HCT116 (cell line): ENCODE measurements around the gene ARHGEF16. TPM values are rescaled to one million over a fixed set of nuclear protein-coding genes. Genes with fewer than 3 reads are reported as not detected.

ENCODE experiments used
- ATAC-seq: fragments of 200-7000 bp; cut with Tn5 transposase; 2 replicates; pipeline ENCODE4 v1.9.1; 2020; ENCODE audit warnings: mild to moderate bottlenecking, moderate library complexity
- BruUV-seq: library from RNA; stranded (reverse); fragments of 400-500 nt; replicated peaks from 2 replicates; lab custom pipeline; 2021; lab: Mats Ljungman, UMichigan
- CTCF ChIA-PET: fragments of 300-600 bp; sonication (Branson Sonifier 250); formaldehyde crosslinking; loops from one replicate; lab custom pipeline; 2021; ENCODE audit warnings: antibody characterized with exemption; lab: Charles Lee
- POLR2A ChIA-PET: fragments of 300-600, 350-600 bp; sonication (Branson Sonifier 250); formaldehyde crosslinking; loops from one replicate; lab custom pipeline; 2021; ENCODE audit warnings: antibody characterized with exemption; lab: Charles Lee
- RAD21 ChIA-PET, 2 experiments: fragments of 300-600 bp; sonication (Branson Sonifier 250); formaldehyde crosslinking; loops; one replicate each; lab custom pipeline; 2023; ENCODE audit warnings: low total read pairs in 2 of 2; ENCODE audit not compliant: uncharacterized antibody in 2 of 2, unreplicated experiment in 2 of 2, low non-redundant PET in 1 of 2; lab: Charles Lee
- DNase-seq: peaks from one replicate; pipeline ENCODE4 v3.0.0-alpha.2; 2010; ENCODE audit warnings: low read depth, low spot score
- H2AFZ ChIP-seq: fragments of 200-600 bp; shearing (Covaris generic), sonication (generic); 2 replicates; pipeline ENCODE4 v1.6.1; 2017; ENCODE audit warnings: low read depth, mixed run types, mixed read lengths, antibody characterized with exemption, low read length; ENCODE audit not compliant: poor library complexity, severe bottlenecking
- H3K27ac ChIP-seq: 2 replicates; pipeline ENCODE4 v1.5.1; 2012; ENCODE audit warnings: low read depth, low read length
- H3K27me3 ChIP-seq: fragments of 200-600 bp; sonication (generic); 2 replicates; pipeline ENCODE4 v1.6.1; 2016; ENCODE audit warnings: mixed run types, low read length, mixed read lengths; ENCODE audit not compliant: insufficient read depth
- H3K36me3 ChIP-seq, 2 experiments: fragments of 200-500 bp in 1 of 2; fragments of 200-600 bp in 1 of 2; sonication (Bioruptor generic) in 1 of 2; sonication (generic) in 1 of 2; 2 replicates each; pipeline versions ENCODE4 v1.5.1 to v1.6.1; 2014 to 2016; ENCODE audit warnings: low read length in 2 of 2, inconsistent platforms in 1 of 2, mixed read lengths in 1 of 2, mixed run types in 1 of 2; ENCODE audit not compliant: insufficient read depth in 2 of 2, control insufficient read depth in 1 of 2
- H3K4me1 ChIP-seq, 2 experiments: fragments of 200-600 bp in 1 of 2; sonication (generic) in 1 of 2; 2 replicates each; pipeline versions ENCODE4 v1.5.1 to v1.6.1; 2012 to 2017; ENCODE audit warnings: low read length in 2 of 2, inconsistent platforms in 1 of 2, mild to moderate bottlenecking in 1 of 2, mixed read lengths in 1 of 2, mixed run types in 1 of 2, moderate library complexity in 1 of 2; ENCODE audit not compliant: insufficient read depth in 2 of 2, control insufficient read depth in 1 of 2
- H3K4me2 ChIP-seq: fragments of 200-600 bp; sonication (generic); 2 replicates; pipeline ENCODE4 v1.6.1; 2017; ENCODE audit warnings: mixed run types, low read length, mixed read lengths
- H3K4me3 ChIP-seq, 2 experiments: fragments of 200-600 bp in 1 of 2; sonication (generic) in 1 of 2; replicated peaks in 1 of 2; 2 replicates each; pipeline ENCODE4 v1.5.1; 2011 to 2016; ENCODE audit warnings: low read length in 2 of 2, control low read depth in 1 of 2, low read depth in 1 of 2, mild to moderate bottlenecking in 1 of 2, mixed read lengths in 1 of 2, mixed run types in 1 of 2
- H3K79me2 ChIP-seq: fragments of 200-600 bp; sonication (generic); 2 replicates; pipeline ENCODE4 v1.6.1; 2017; ENCODE audit warnings: mild to moderate bottlenecking, mixed run types, low read length, moderate library complexity, mixed read lengths; ENCODE audit not compliant: insufficient read depth
- H3K9ac ChIP-seq: fragments of 200-600 bp; sonication (generic); 2 replicates; pipeline ENCODE4 v1.6.1; 2016; ENCODE audit warnings: low read length, mixed read lengths
- H3K9me2 ChIP-seq: fragments of 200-600 bp; sonication (generic), shearing (Covaris generic); 2 replicates; pipeline ENCODE4 v1.6.1; 2017; ENCODE audit warnings: mixed run types, mild to moderate bottlenecking, moderate library complexity; ENCODE audit not compliant: insufficient read depth
- H3K9me3 ChIP-seq, 2 experiments: fragments of 200-500 bp in 1 of 2; fragments of 200-600 bp in 1 of 2; sonication (Bioruptor generic) in 1 of 2; sonication (generic) in 1 of 2; 2 replicates each; pipeline ENCODE4 v1.6.1; 2014 to 2017; ENCODE audit warnings: low read length in 2 of 2, mixed read lengths in 2 of 2, inconsistent platforms in 1 of 2, low read depth in 1 of 2, mild to moderate bottlenecking in 1 of 2, mixed run types in 1 of 2, moderate library complexity in 1 of 2; ENCODE audit not compliant: control insufficient read depth in 1 of 2, insufficient read depth in 1 of 2
- H4K20me1 ChIP-seq: fragments of 200-600 bp; sonication (generic), shearing (Covaris generic); 2 replicates; pipeline ENCODE4 v1.6.1; 2017; ENCODE audit warnings: mixed run types, mild to moderate bottlenecking, moderate library complexity; ENCODE audit not compliant: insufficient read depth
- EGR1 ChIP-seq: IDR thresholded peaks from 2 replicates; pipeline ENCODE4 v1.6.1; 2012; ENCODE audit warnings: low read depth
- ELF1 ChIP-seq: IDR thresholded peaks from 2 replicates; pipeline ENCODE4 v1.6.1; 2012; ENCODE audit warnings: low read depth, borderline replicate concordance
- EZH2 ChIP-seq: fragments of 200-600 bp; sonication (generic); IDR thresholded peaks from 2 replicates; pipeline ENCODE4 v1.6.1; 2017; ENCODE audit warnings: antibody characterized with exemption, mixed run types
- EZH2phosphoT487 ChIP-seq: fragments of 200-600 bp; IDR thresholded peaks from 2 replicates; pipeline ENCODE4 v1.6.1; 2018; ENCODE audit warnings: antibody characterized with exemption, borderline replicate concordance
- FOSL1 ChIP-seq: IDR thresholded peaks from 2 replicates; pipeline ENCODE4 v1.6.1; 2012; ENCODE audit warnings: low read depth
- MAX ChIP-seq: IDR thresholded peaks from 2 replicates; pipeline ENCODE4 v1.6.1; 2012
- POLR2AphosphoS5 ChIP-seq: IDR thresholded peaks from 2 replicates; pipeline ENCODE4 v1.6.1; 2011; ENCODE audit warnings: mild to moderate bottlenecking, low read depth, low read length, moderate library complexity
- SIN3A ChIP-seq: IDR thresholded peaks from 2 replicates; pipeline ENCODE4 v1.6.1; 2012; ENCODE audit warnings: low read depth
- SP1 ChIP-seq: IDR thresholded peaks from 2 replicates; pipeline ENCODE4 v1.6.1; 2012; ENCODE audit warnings: low read depth
- SRF ChIP-seq: IDR thresholded peaks from 2 replicates; pipeline ENCODE4 v1.6.1; 2012; ENCODE audit warnings: low read depth
- TCF7L2 ChIP-seq: IDR thresholded peaks from 2 replicates; pipeline ENCODE4 v1.7.0; 2011; ENCODE audit warnings: borderline replicate concordance, inconsistent platforms; ENCODE audit not compliant: insufficient read depth, insufficient read length; ENCODE audit errors: extremely low read depth
- intact Hi-C: fragments of 100-400 bp; cut with micrococcal nuclease; formaldehyde crosslinking; loops from 2 replicates; pipeline ENCODE4 v1.10.0; 2022
- total RNA-seq: library from RNA; stranded (reverse); gene quantifications from one replicate; pipeline ENCODE4 v1.2.1, GENCODE V29; 2021; ENCODE audit not compliant: unreplicated experiment
- TF ChIP-seq, protein P1 (sequence below): IDR thresholded peaks from 2 replicates; pipeline ENCODE4 v1.6.1; 2011; ENCODE audit warnings: mild to moderate bottlenecking, low read length, moderate library complexity; ENCODE audit not compliant: insufficient replicate concordance; ENCODE audit errors: extremely low read depth
- TF ChIP-seq, protein P2 (sequence below): IDR thresholded peaks from 2 replicates; pipeline ENCODE4 v1.6.1; 2012; ENCODE audit warnings: low read depth

Gene ARHGEF16
- total RNA-seq, 1 experiment from 2014 or later = 37.4 TPM

DNA sequence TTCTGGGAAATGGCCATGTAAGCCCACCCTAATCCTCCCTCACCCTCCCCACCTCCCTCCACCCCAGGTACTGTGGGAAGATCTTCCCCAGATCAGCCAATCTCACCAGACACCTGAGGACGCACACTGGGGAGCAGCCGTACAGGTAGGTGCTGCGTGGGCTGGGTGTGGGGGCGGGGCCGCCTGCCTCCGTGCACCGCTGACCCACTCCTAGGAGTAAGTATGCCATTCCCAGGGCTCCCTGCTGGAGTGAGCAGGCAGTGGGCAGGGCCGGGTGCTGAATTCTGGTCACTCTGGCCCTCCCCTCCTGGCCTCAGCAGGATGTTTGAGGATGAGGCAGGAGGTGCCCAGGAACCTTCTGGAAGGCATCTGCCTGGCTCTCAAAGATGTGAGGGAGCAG is 35.9 kb upstream of the ARHGEF16 start:
- Histone ChIP-seq H3K9ac (no peak overlapping the region), H3K36me3 (no peaks in the 10 kb centered on the region), H3K9me2 (no peaks in the 10 kb centered on the region), H3K4me1 (peaks cover 0 to 8% of the 10 kb centered on the region in 2 experiments; a peak in 2 of 4 replicates), H4K20me1 (no peaks in the 10 kb centered on the region), H2AFZ (no peak overlapping the region), H3K79me2 (no peaks in the 10 kb centered on the region), H3K27me3 (no peaks in the 10 kb centered on the region), H3K9me3 (peaks cover 8 to 11% of the 10 kb centered on the region in 2 experiments; a peak in 2 of 4 replicates), H3K4me2 (no peak overlapping the region), H3K27ac (no peak overlapping the region), H3K4me3 (no peak overlapping the region)
- ChIA-PET CTCF (no interaction called here), RAD21 (no interaction called here), POLR2A (no interaction called here)
- no peak for ATAC-seq
- no TSS peak for BruUV-seq
- no peak for DNase-seq
- TF ChIP-seq EZH2phosphoT487 (no peak), SIN3A (no peak), EZH2 (no peak), SRF (no peak), TCF7L2 (no peak), POLR2AphosphoS5 (no peak), ELF1 (no peak)
- intact Hi-C loops = no loop called here

DNA sequence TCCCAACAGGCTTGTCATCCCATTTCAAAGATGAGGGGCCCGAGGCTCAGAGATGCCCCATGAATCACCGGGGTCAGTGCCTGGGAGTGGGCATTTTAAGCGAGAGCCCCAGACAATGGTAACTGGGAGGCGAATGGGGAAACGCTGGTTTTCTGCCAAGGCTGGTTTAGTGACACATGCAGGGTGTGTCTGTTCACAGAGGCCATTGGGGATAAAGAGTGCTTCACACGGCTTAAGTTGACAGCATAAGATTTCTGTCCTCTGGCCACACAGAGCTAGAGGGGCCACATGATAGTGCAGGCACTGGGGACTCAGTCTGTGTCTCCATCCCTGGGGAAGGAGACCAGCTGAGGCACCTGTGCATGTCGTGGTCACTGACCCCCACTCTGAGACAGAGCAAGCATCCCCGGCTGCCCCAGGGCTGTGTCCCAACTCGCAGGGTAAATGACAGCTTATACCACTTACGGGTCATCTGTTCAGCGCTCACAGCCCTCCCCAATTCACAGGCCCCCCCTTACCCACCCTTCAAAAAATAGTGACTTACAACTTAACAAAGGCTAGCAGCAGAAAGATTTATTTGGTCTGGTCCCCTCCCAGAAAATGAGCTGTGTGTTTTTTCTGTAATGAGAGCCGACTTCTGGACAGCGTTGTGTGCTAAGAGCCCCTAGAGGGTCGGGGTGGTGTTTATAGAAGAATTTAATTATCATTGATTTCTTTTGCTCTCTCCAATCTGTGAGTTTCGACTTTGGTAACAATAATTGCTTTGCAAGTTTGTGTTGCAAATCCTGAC is 34.9 kb upstream of the ARHGEF16 start:
- Histone ChIP-seq H3K36me3 (no peaks in the 10 kb centered on the region), H3K79me2 (no peaks in the 10 kb centered on the region), H3K4me3 (no peak overlapping the region), H4K20me1 (no peaks in the 10 kb centered on the region), H3K9me3 (peaks cover 8 to 11% of the 10 kb centered on the region in 2 experiments; a peak in 2 of 4 replicates), H3K4me2 (peak overlapping the region; percentile 15; the same call in 1 of the 2 replicates), H3K9me2 (no peaks in the 10 kb centered on the region), H3K4me1 (peaks cover 0 to 8% of the 10 kb centered on the region in 2 experiments; a peak in 2 of 4 replicates), H3K27ac (no peak overlapping the region), H3K9ac (no peak overlapping the region), H3K27me3 (no peaks in the 10 kb centered on the region), H2AFZ (no peak overlapping the region)
- intact Hi-C loops = no loop called here
- no TSS peak for BruUV-seq
- ChIA-PET RAD21 (no interaction called here), POLR2A (no interaction called here), CTCF (interaction anchor here (0.7 kb wide), 1 partner anchor 823 kb away, joined by 3 read pairs; no protein-coding TSS in a partner anchor)
- no peak for ATAC-seq
- DNase-seq = no peak
- TF ChIP-seq SP1 (no peak), EGR1 (no peak), EZH2 (no peak), POLR2AphosphoS5 (no peak), FOSL1 (no peak), TCF7L2 (no peak), MAX (no peak), EZH2phosphoT487 (no peak)
- TF ChIP-seq, protein P1, sequence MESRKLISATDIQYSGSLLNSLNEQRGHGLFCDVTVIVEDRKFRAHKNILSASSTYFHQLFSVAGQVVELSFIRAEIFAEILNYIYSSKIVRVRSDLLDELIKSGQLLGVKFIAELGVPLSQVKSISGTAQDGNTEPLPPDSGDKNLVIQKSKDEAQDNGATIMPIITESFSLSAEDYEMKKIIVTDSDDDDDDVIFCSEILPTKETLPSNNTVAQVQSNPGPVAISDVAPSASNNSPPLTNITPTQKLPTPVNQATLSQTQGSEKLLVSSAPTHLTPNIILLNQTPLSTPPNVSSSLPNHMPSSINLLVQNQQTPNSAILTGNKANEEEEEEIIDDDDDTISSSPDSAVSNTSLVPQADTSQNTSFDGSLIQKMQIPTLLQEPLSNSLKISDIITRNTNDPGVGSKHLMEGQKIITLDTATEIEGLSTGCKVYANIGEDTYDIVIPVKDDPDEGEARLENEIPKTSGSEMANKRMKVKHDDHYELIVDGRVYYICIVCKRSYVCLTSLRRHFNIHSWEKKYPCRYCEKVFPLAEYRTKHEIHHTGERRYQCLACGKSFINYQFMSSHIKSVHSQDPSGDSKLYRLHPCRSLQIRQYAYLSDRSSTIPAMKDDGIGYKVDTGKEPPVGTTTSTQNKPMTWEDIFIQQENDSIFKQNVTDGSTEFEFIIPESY = no peak
- TF ChIP-seq, protein P2, sequence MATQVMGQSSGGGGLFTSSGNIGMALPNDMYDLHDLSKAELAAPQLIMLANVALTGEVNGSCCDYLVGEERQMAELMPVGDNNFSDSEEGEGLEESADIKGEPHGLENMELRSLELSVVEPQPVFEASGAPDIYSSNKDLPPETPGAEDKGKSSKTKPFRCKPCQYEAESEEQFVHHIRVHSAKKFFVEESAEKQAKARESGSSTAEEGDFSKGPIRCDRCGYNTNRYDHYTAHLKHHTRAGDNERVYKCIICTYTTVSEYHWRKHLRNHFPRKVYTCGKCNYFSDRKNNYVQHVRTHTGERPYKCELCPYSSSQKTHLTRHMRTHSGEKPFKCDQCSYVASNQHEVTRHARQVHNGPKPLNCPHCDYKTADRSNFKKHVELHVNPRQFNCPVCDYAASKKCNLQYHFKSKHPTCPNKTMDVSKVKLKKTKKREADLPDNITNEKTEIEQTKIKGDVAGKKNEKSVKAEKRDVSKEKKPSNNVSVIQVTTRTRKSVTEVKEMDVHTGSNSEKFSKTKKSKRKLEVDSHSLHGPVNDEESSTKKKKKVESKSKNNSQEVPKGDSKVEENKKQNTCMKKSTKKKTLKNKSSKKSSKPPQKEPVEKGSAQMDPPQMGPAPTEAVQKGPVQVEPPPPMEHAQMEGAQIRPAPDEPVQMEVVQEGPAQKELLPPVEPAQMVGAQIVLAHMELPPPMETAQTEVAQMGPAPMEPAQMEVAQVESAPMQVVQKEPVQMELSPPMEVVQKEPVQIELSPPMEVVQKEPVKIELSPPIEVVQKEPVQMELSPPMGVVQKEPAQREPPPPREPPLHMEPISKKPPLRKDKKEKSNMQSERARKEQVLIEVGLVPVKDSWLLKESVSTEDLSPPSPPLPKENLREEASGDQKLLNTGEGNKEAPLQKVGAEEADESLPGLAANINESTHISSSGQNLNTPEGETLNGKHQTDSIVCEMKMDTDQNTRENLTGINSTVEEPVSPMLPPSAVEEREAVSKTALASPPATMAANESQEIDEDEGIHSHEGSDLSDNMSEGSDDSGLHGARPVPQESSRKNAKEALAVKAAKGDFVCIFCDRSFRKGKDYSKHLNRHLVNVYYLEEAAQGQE = no peak
